AG09309 (cell line): ENCODE measurements around the gene UNG.
"Not testable (repeated sequence)": the region's sequence is repeated elsewhere in the genome, so short reads cannot be mapped to it uniquely, and the experiment has no call there.

Experiments
- DNase-seq: peaks from one replicate; pipeline ENCODE4 v3.0.0-alpha.2; 2010; ENCODE audit warnings: low read depth
- H3K4me3 ChIP-seq: 2 replicates; pipeline ENCODE4 v1.5.1; 2011; ENCODE audit warnings: mild to moderate bottlenecking, low read depth, low read length, moderate library complexity; ENCODE audit not compliant: control insufficient read depth
- CTCF ChIP-seq: IDR thresholded peaks from 2 replicates; pipeline ENCODE4 v1.5.1; 2011; ENCODE audit warnings: mild to moderate bottlenecking, low read depth, low read length, inconsistent platforms; ENCODE audit not compliant: insufficient read depth, control insufficient read depth; ENCODE audit errors: missing control alignments

UNG gene

DNA sequence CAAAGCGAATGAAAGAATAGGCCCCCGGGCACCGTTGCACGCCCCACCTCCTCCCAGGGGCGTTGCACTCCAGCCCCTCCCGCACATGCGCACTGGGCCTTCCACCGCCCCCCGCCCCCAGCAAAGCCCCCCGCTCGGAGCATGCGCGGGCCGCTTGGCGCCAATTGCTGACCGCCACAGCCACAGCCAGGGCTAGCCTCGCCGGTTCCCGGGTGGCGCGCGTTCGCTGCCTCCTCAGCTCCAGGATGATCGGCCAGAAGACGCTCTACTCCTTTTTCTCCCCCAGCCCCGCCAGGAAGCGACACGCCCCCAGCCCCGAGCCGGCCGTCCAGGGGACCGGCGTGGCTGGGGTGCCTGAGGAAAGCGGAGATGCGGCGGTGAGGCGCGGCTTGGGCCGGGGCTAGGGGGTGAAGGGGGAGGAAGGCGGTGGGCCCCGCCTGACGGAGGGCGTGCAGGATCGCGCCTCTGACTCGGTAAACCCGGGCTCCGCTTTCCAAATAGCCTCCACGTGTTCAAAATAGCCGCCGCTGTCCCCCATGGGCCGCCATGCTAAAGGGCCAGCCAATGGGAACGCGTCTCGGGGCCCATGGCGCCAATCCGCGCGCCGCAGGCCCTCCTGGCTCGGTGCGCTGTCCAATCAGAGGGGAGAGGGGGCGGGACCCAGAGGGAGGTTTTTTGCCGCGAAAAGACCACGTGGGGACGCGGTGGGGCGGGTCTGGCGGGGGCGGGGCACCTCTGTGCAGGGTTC is at the start of gene UNG:
UNG (plus strand) TSS at position 163 of the 748 bp plus-strand sequence; CDS start at position 246, 83 bp downstream.
- DNase-seq: peak; percentile 66
- H3K4me3 ChIP-seq: peak within 1 kb of the TSS; percentile 93
- TF ChIP-seq CTCF: no peak

- DNase-seq, H3K4me3 ChIP-seq: not testable (repeated sequence)
Measured at GRCh38 chr12:109048706-109049105, 48.7 kb upstream of the UNG start.

- not testable (repeated sequence) for H3K4me3 ChIP-seq, DNase-seq
Measured at GRCh38 chr12:109049794-109050193, 47.6 kb upstream of the UNG start.

GRCh38 chr12:109052097-109052413 is 45.3 kb upstream of the UNG start:
- no peak for TF ChIP-seq CTCF
- H3K4me3 ChIP-seq: peak overlapping the region; percentile 93
- no peak for DNase-seq

DNA sequence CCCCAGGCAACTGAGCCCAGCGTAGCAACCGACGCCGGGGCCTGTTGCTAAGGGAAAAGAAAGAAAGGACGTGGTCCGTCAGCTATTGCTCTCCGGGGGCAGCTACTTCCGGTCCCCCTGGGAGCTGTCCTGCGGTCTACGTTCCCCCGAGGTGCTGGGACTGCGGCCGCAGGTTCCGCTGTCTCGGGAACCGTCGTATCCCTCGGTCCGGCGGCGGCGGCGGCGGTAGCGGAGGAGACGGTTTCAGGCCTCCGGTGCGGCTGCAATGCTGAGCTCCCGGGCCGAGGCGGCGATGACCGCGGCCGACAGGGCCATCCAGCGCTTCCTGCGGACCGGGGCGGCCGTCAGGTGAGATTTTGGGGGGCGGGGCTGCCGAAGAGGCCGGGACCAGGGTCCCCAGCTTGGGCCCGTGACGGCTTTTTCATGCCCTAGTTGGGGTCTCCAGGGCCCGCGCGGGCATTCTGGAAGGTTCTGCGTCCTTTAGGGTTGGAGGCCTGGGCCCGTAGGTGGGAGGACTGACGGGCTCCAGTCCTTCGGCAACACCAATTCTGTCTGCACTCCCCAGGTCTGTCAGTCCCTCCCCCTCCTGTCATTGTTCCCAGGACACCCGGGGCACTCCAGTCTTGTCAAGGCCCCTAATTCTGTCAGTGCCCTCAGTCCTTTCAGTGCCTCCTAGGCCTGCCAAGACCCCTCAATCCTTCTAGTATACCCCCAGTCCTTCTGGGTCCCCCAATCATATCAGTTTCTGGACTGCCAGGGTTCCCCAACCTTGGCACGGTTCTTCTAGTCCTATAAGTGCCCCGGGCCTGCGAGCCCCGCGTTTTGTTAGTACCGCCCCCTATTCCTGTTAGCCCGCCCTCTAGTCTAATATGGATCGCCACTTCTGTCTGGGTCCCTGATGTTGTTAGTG is 44.7 kb upstream of the UNG start, which contains the start of gene USP30:
USP30 (plus strand) TSS at position 163 of the 910 bp plus-strand sequence; CDS start at position 266, 103 bp downstream.
- no peak for TF ChIP-seq CTCF
- H3K4me3 ChIP-seq: peak within 1 kb of the TSS; percentile 93
- peak; percentile 61 for DNase-seq

DNA sequence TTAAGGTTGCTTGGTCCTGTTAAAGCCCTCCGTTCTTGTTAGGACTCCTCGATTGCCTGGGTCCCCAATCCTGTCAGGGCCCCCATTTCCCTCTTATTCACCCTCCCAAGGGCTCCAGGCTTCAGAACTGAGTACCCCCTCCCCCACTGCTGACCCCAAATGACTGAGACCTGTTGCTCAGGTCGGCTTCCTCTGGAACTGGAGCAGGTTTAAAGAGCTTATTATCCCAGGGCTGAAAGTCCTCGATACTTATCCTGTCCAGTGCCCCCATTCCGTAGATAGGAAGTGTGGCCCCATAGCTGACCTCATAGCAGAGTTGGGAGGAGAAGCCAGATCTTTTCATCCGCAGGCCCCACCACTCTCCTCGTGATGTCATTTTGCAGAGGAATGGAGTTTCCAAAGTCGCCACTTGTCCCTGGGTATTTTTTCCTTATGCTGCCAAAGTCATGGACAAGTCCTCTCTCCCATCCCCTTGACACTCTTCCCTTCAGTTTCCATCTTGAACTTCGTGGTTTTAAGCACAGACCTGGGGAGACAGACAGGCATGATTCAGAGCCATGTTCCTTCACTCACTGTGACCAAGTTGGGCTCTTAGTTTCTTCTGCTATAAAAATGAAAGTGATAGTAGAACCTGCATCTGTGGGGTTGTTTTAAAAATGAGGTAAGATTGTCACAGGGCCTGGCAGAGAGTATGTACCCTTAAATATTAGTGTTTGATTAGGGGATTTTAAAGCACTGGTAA is 43.8 kb upstream of the UNG start:
- TF ChIP-seq CTCF: no peak
- no peak for DNase-seq
- peak overlapping the region; percentile 93 for H3K4me3 ChIP-seq

- H3K4me3 ChIP-seq, DNase-seq: not testable (repeated sequence)
Measured at GRCh38 chr12:109054124-109054513, 43.3 kb upstream of the UNG start.

GRCh38 chr12:109054520-109054919 is 42.9 kb upstream of the UNG start:
- DNase-seq: no peak
- TF ChIP-seq CTCF: no peak
- no peak overlapping the region for H3K4me3 ChIP-seq
